Measurements from ENCODE around the gene ANKS1A. TPM values are rescaled to one million over a fixed set of nuclear protein-coding genes. Genes with fewer than 3 reads are reported as not detected.
A peak's percentile ranks its signal among the peaks of the same experiment; 100 is the strongest.

Gene ANKS1A
- total and polyA plus RNA-seq, 2 of the 4 experiments (the other 2 are of a cell fraction): 7.2 to 7.5 TPM

DNA sequence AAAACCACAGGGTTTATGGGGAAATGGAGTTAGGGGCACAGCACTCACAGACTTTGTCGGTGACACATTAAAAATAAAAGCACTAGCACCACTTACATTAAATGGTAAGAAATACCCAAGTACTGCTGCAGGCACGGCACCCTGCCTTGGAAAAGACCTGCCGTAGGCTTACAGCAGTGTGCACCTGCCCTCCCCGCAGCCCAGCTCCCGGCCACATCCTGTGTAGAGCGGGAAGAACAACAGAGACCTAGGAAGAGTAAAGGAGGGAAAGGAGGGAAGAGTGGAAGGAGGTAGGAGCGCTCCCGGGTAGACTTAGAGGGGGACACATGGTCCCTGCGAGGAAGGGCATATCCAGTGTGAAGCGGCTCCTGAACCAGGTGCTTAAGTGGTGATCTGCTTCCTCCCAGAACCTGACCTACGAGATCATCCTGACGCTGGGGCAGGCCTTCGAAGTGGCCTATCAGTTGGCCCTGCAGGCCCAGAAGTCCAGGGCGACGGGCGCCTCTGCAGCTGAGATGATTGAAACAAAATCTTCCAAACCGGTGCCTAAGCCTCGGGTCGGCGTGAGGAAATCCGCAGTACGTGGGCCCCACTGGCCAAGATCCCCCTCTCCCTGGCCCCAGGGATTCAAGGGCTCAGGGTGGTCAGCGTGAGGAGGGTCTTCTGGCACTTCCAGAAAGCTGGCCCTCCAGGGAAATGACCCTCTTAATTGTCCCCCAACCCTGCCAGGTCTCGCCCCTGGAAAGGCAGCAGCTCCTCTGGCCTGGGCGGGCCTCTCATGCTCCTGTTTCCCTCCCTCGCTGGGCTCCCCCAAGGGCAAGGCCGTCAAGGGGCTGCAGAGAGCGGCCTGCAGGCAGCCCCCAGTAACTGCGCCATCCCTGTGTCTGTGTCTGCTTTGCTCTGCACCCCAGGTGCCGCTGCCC, 196.6 kb downstream of the ANKS1A start:
- Histone ChIP-seq H3K79me1 (ENCODE audit: low read depth in 1 of 2, low read length in 2 of 2) (no peaks in the 10 kb centered on the region), H3K36me3 (ENCODE audit: control insufficient read depth, insufficient read depth, low read length) (peaks cover 57% of the 10 kb centered on the region), H4K91ac (ENCODE audit: insufficient read depth, low read depth, low read length) (no peak overlapping the region), H3K9ac (ENCODE audit: low read depth, low read length) (no peak overlapping the region), H2AFZ (replicated peaks; ENCODE audit: low read length, poor library complexity) (no peak overlapping the region), H3K4me1 (ENCODE audit: control insufficient read depth, insufficient read depth, low read length) (peaks cover 10% of the 10 kb centered on the region), H2AK5ac (ENCODE audit: low read depth, low read length) (peak overlapping the region; percentile 60; the same call in 1 of the 2 replicates), H3K4me2 (ENCODE audit: low read depth, low read length) (no peak overlapping the region), H3K9me3 (ENCODE audit: control insufficient read depth, insufficient read depth, low read length) (no peaks in the 10 kb centered on the region), H2BK20ac (ENCODE audit: low read depth, low read length) (no peak overlapping the region), H3K9me1 (ENCODE audit: insufficient read depth, low read length) (peaks cover 8% of the 10 kb centered on the region), H2BK120ac (ENCODE audit: low read depth, low read length) (no peak overlapping the region), H3K23ac (ENCODE audit: low read depth, low read length) (no peak overlapping the region), H2BK15ac (ENCODE audit: low read depth, low read length) (no peak overlapping the region), H4K5ac (ENCODE audit: low read depth, low read length) (no peak overlapping the region), H3K27me3 (ENCODE audit: control insufficient read depth, insufficient read depth, low read length) (no peaks in the 10 kb centered on the region), H2AK9ac (replicated peaks; ENCODE audit: low read depth, low read length, poor library complexity) (no peak overlapping the region), H3K14ac (replicated peaks; ENCODE audit: low read depth, low read length) (no peak overlapping the region), H3K18ac (ENCODE audit: low read depth, low read length) (no peak overlapping the region), H3K4ac (ENCODE audit: low read depth, low read length) (no peak overlapping the region), H3K27ac (ENCODE audit: insufficient read depth, low read length) (no peak overlapping the region), H2BK5ac (ENCODE audit: low read depth, low read length, poor library complexity, severe bottlenecking) (no peak overlapping the region), H3K56ac (ENCODE audit: extremely low read depth, insufficient read depth, low read length) (no peak overlapping the region), H4K20me1 (ENCODE audit: insufficient read depth, low read length) (no peaks in the 10 kb centered on the region; the same call in 1 of the 2 replicates), H4K8ac (ENCODE audit: low read depth in 2 of 2, low read length in 2 of 2) (no peak overlapping the region), H3K4me3 (ENCODE audit: insufficient read depth, low read depth, low read length) (no peak overlapping the region)
- dilution Hi-C loops (cut with HindIII; ENCODE audit: low sequenced_read_pairs, unreplicated experiment) (no loop called here), intact Hi-C loops (cut with micrococcal nuclease) (no loop called here), in situ Hi-C loops (cut with MboI; ENCODE audit: low sequenced_read_pairs) (no loop called here)
- CTCF ChIA-PET: no interaction called here
- WGBS, 2 experiments (ENCODE audit: extremely low coverage in 2 of 2, insufficient read length in 1 of 2): 94% methylated on average over 15 of the region's 30 CpGs; no CpG with 5 or more reads in 1 of the 2 experiments
- DNase-seq (no peak), ATAC-seq (ENCODE audit: low read depth) (no peak)
- BruUV-seq (replicated peaks): no TSS peak
- POLR2A ChIA-PET (ENCODE audit: unreplicated experiment): no interaction called here
- TF ChIP-seq SMC3 (IDR thresholded peaks at IDR 0.05; ENCODE audit: low read depth, low read length) (no peak), CHD1 (IDR thresholded peaks at IDR 0.05; ENCODE audit: low read depth, low read length) (no peak), FOS (IDR thresholded peaks at IDR 0.05; ENCODE audit: low read depth, low read length) (no peak), RFX5 (IDR thresholded peaks at IDR 0.05; ENCODE audit: low read depth, low read length) (no peak), MAFK (IDR thresholded peaks at IDR 0.05; ENCODE audit: low read depth, low read length) (no peak)

Data from IMR-90 (cell line).